H1 (cell line): ENCODE data around the gene SPAG8. TPM values are rescaled to one million over a fixed set of nuclear protein-coding genes. Genes with fewer than 3 reads are reported as not detected.

Experiments used
- ATF3 ChIP-seq: IDR thresholded peaks from 2 replicates; pipeline ENCODE4 v1.6.1; 2011; ENCODE audit warnings: low read depth, mild to moderate bottlenecking, low read length; ENCODE audit not compliant: insufficient read depth
- KDM5A ChIP-seq: fragments of 200-600 bp; IDR thresholded peaks from 2 replicates; pipeline ENCODE4 v1.7.1; 2012; ENCODE audit warnings: mild to moderate bottlenecking, low read length, inconsistent platforms, mixed read lengths
- POU5F1 ChIP-seq: IDR thresholded peaks from 2 replicates; pipeline ENCODE4 v1.6.1; 2011; ENCODE audit warnings: low read depth, mild to moderate bottlenecking, low read length, moderate library complexity
- SRF ChIP-seq: IDR thresholded peaks from 2 replicates; pipeline ENCODE4 v1.6.1; 2011; ENCODE audit warnings: mild to moderate bottlenecking, low read depth, low read length, moderate library complexity
- TAF1 ChIP-seq: IDR thresholded peaks from 2 replicates; pipeline ENCODE4 v1.6.1; 2011; ENCODE audit warnings: mild to moderate bottlenecking, low read depth, low read length
- TBP ChIP-seq: IDR thresholded peaks from 2 replicates; pipeline ENCODE4 v1.6.1; 2011; ENCODE audit warnings: low read depth, low read length, improper control_type of control experiment
- polyA plus RNA-seq, 7 experiments: library from polyadenylated mRNA; depleted of rRNA in 3 of 7; stranded (reverse) in 5 of 7; unstranded in 2 of 7; fragments of >200 nt in 5 of 7; fragments of 200-250 nt in 2 of 7; gene quantifications; 1 replicate in 5 of 7; 2 replicates in 1 of 7; 4 replicates in 1 of 7; pipeline versions ENCODE4 v1.2.1 to v1.2.3, GENCODE V29; 2011 to 2013; ENCODE audit warnings: missing spikeins in 2 of 7, mixed read lengths in 2 of 7
- total RNA-seq: library from RNA; stranded (reverse); fragmentation: NEBNext Ultra II Directional; extraction: Animal tissue kit (Norgen Biotek cat#: 25700); gene quantifications from 2 replicates; pipeline ENCODE4 v1.2.1, GENCODE V29; 2021

The SPAG8 gene
- total and polyA plus RNA-seq, 2 of the 8 experiments (the other 6 are each of a cell fraction or from before 2014, with no cell fraction given), result 0.37 to 0.44 TPM

GRCh38 chr9:35847792-35848572, 35.9 kb upstream of the SPAG8 start (continued):
- TF ChIP-seq POU5F1, result no peak
- TF ChIP-seq TBP, result no peak
- no peak for TF ChIP-seq TAF1
- no peak for TF ChIP-seq KDM5A
- no peak for TF ChIP-seq ATF3
- TF ChIP-seq SRF, result no peak
